Endothelial cell of hepatic sinusoid (primary cell): ENCODE results near the gene PDE10A.

ENCODE experiments used
- in situ Hi-C: cut with HindIII; loops from 2 replicates; pipeline ENCODE4 v1.10.0; 2017; ENCODE audit warnings: low sequenced_read_pairs

PDE10A gene

DNA sequence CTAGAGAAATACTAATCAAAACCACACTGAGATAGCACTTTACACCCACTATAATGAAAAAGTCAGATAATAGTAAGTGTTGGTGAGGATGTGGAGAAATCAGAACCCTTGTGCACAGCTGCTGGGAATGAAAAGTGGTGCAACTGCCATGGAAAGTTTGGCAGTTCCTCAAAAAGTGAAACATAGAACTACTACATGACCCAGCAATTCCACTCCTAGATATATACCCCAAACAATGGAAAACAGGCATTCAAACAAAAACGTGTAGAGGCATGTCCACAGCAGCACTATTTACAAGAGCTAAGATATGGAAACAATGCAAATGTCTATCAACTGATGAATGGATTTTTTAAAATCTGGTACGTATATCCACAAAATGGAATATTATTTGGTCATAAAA is 236.1 kb downstream of the PDE10A start:
- in situ Hi-C loops: no loop called here

DNA sequence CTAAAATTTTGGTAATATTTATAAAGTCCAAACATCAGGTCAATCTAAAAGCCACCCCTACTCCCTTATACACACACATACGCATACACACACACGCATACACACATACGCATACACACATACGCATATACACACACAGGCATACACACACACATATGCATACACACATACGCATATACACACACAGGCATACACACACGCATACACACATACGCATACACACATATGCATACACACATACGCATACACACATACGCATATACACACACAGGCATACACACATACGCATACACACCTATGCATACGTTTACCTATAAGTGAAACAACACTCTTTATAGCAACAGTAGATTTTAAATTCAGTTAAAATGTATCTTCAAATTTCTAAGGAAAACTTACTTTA is 240.8 kb downstream of the PDE10A start:
- in situ Hi-C loops: no loop called here

DNA sequence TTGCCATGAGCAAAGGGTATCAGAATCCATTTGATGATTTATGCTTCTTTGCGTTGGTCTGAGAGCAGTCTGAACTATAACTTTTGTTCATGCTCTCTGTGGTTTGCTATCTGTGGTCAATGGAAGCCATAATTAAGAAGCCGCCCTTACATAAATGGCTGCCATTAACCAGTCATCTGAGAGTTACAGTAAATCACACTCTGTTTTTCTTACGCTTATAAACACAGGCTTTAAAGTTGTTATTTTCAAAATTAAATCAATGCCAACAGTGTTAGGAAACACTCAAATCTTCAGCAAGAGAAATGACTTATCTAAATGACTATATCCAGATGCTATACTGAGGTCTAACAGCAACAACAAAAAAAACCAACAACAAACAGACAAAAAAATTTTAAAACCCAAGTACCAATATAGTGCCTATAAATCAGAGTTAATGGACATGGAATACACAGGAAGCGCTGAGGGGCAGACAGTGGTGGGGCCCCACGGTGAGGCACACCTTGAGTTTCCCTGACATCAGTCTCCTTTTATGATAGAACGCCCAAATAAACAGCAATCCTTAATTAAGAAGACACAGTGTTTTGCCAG is 245.7 kb downstream of the PDE10A start:
- in situ Hi-C loops: no loop called here

DNA sequence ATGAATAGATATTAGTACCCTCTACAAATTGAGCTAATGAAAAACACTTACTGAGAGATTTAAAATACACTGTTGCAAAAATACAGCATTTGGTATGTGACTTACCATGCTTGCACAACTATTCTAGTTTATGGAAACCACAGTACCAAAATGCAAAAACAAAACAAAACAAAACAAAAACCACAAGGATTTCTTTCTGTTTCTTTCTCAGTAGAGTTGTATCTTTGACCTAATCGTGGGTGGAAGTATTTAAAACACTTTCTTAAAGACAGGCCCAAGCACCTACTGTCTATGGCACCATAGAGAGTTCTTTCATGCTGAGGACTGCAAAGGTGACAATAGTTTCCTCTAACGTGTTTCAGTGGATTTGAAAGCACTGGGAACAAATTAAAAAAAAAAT is 258.3 kb downstream of the PDE10A start:
- in situ Hi-C loops: no loop called here

DNA sequence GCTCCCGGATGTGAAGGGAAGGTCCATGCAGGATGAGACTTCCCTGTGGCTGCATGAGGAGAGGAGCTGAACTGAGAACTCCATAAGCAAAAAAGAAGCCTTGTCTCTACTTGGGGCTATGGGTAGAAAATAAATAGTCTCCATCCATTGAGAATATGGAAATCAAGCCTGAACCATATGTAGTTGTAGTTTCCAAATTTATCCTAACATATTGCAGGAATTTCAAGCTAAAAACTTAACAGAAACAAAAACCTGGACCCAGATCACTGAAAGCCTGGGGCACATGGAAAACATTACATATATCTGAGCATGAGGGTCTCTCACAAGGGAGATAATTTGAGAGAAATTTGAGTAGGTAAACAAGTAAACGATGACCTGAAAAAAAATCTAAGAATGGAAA is 258.7 kb downstream of the PDE10A start:
- in situ Hi-C loops: no loop called here

DNA sequence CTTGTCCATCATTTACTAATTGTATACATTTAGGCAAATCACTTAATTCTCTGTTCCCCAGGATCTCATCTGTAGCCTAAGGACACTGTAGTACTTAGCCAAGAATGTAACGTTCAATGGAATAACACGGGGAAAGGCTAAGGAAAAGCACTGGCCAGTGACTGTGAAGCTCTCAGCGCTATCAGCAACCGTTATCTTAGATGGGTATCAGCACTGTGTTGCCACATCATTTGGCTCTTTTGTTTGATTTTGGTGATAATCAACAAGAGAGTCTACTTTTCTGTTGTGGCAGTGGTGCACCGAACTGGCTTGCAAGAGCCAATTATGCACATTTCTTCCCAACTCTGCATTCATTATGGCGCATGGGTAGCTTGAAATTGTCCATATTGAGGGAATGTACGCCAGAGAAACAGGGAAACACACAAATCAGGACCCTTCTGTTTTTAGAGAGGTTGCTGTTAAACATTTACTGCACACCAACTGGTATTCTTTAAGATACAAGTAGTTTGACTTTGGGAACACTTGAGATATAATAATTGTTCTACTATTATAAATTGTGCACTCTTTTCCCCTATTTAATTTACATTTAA is 259.9 kb downstream of the PDE10A start:
- in situ Hi-C loops: no loop called here

DNA sequence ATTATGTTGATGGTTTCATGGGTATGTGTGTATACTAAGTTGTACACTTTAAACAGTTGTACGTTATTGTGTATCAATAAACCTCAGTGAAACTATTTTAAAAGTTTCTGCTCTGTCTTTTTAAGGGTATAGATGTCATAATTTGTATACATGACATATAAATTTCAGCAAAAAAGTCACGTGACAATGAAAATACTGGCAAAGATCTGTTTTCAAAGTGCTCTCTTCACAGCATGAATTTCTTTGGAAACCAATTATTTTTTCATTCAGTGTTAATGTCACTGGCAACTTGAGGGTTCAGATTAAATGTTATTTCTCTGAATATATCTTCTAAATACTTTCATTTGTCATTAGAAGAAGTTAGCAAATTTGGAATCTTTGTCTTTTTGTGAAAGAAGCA is 261.9 kb downstream of the PDE10A start:
- in situ Hi-C loops: no loop called here

DNA sequence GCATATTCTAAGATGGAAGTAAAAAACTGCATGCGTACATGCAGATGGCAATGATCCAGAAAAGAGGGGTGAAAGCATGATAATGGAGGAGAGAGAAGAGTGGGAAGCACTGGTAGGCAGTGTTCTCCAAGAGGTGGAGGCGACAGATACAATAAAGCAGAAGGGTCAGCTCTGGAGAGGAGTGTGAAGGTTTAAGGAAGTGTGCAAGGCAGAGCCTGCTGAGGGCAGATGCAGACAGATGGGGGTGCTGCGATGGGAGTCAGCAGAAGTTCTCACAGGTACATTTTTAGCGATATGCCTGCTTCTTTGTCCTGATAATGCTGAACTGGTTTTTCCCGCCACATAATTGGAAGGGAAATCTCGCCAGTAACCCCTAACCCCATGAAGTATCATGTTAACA is 272.6 kb downstream of the PDE10A start:
- in situ Hi-C loops: loop anchor here (5.0 kb wide), 1 partner anchor 92 kb away; no protein-coding TSS in a partner anchor

DNA sequence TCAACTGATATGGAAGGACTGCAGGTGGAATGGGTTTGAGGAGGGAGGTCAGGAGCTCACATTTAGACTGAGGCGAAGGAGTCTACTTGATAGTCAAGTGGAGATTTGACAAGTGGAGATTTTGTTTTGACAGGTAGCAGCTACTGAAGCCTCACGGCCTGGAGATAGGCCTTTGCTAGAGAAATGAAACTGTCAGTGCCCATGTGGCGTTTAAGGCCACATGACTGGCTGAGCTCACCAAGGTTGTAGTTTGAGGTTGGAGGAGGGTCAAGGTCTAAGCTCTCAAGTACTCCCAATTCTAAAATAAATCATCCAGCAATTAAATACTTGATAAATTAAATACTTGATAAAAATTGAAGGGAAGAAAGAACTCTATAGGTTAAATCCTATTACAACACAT is 273.5 kb downstream of the PDE10A start:
- in situ Hi-C loops: no loop called here

DNA sequence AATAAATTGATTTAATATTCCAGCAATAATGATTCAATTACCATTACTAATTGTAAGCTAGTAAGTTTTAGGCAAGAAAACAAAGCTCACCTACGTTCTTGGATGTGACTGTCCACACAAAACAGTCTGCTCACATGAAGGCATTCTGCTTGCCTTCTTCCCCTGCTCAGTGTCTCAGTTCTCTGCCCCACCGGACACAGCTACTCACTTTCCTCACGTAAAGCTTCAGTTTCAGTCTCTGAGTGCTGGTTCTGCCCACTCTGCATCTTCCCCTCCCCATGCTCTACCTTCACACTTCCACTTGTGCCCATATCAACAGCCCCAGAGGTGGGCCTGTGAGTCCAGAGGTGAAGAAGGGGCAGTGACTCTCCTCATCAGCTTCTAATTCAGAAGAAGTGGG is 279.7 kb downstream of the PDE10A start:
- in situ Hi-C loops: no loop called here

DNA sequence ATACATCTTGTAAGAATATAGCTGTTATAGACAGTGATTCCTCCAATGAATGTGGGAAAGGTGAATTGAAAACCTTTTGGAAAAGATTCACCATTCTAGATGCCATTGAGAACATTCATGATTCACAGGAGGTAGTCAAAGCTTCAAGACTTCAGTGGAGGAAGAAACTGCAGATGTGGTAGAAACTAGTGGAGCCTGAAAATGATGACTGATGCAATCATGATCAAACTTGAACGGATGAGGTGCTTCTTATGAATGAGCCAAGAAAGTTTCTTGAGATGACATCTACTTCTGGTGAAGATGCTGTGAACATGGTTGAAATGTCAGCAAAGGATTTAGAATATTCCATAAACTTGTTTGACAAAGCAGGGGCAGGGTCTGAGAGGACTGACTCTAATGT is 286.9 kb downstream of the PDE10A start:
- in situ Hi-C loops: no loop called here

DNA sequence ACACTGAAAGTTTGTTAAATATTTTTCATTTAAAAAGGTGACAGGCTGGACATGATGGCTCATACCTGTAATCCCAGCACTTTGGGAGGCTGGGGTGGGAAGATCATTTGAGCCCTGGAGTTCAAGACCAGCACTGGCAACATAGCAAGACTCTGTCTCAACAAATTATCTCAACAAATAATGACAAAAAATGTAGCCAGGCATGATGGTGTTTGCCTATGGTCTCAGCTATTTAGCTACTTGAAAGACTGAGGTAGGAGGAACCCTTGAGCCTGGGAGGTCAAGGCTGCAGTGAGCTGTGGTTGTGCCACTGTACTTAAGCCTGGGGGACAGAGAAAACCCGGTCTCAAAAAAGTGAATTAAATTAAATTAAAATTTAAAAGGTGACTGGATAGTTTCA is 297.7 kb downstream of the PDE10A start:
- in situ Hi-C loops: no loop called here

DNA sequence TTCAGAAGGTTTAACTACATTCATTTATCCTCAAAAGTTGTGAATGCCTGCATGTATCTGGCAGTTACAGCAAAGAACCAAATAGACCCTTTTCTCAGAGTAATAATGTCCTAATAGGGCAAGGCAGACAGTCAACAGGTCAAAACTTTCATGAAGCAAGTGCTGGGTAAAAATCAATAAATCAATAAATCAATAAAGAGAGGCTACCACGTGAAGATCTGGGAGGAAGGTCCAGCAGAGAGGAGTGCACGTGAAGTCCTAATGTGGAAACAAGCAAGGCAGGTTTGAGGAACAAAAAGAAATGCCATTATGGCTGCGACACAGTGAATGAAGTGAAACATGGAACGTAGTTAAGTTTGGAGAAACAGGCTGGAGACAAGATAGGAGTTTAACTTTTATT is 317.3 kb downstream of the PDE10A start:
- in situ Hi-C loops: no loop called here

DNA sequence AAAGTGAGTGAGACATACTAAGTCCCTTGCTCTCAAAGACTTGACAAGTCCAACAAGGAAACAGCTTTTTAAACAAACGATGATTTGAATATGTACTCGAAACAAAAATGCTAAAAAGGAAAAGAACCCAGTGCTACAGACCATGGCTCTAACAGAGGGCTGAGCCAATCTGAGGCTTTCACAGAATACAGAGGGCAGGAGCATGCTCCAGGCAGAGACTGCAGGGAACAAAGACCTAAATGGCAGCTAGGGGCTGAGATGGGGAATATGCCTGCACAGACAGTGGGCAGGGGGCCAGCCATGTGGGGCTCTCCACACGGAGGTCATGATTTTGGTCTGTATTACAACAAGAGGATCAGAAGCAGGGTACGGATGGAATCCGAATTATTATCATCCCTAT is 322.5 kb downstream of the PDE10A start:
- in situ Hi-C loops: no loop called here

DNA sequence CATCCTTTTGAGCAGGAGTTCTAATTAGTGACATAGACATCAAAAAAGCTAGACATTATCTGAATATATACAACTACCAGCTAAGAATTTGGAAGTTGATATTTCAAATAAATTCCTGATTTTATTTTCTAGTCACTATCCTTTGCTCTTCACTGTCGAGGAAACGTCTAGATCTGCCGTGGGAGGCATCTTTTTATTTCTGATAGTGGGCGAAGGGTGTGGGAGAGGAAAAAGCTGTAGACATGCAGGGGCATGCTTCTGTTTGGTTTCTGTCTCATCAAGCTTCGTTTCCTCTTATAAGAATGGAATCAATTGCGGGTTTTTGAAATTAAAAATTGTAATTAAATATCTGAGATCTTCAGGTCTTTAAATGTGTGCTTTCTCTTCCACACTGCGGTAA is 337.4 kb downstream of the PDE10A start:
- in situ Hi-C loops: no loop called here

DNA sequence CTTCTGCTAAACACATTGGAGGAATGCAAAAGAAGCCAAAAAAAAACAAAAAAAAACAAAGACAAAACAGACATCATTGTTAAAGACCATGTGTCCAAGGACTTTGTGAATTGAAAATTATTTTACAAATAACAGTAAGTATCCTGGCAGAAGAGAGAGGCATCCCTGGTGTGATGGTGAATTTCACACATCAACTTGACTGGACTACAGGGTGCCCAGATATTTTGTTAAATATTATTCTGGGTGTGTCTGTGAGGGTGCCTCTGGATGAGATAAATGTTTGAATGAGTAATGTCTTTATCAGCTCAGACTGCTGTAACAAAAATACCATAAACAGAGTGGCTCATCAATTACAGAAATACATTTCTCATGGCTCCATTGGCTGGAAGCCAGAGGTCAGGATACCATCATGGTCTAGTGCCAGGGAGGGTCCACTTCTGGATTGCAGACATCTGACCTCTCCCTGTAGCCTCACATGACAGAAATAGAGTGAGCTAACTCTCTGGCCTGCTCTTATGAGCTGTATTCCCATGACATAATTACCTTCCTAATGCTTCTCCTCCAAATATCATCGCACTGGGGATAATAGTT is 341.4 kb downstream of the PDE10A start:
- in situ Hi-C loops: no loop called here

DNA sequence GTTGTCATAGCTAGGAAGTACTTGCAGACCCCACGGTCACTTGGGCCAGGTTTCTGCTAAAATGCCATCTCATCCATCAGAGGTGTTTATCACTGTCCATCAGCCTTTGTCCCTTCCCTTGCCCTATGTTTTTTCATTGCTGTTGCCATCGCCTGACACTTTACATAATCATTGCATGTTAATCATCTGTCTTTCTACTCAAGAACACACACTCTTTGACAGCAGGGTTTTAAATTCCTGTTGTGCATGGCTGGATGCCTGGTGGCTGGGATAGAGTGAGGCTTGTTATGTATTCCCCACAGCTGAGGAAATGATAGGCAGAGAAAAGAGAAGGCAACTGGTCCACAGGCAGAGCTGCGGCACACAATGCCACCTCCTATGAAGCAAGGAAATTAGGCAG is 341.9 kb downstream of the PDE10A start:
- in situ Hi-C loops: no loop called here

DNA sequence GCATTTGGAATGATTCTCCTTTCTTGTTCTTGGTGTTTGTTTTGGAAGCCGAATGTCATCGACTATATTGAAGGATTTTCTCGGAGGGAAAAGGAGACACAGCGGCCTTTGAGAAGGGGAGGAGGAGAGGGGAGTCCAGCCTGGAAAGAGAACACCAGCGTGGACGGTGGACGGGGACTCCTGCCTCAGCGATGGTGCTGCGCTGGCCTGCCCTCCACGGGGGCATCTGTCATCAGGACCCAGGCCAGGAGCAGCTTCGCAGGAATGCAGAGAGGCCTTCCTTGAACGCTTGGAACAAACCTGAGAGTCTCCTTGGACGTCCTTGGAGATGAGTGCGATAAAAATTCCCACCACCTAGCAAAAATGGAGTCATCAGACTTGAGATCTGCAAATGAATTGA is 345.3 kb downstream of the PDE10A start:
- in situ Hi-C loops: no loop called here

DNA sequence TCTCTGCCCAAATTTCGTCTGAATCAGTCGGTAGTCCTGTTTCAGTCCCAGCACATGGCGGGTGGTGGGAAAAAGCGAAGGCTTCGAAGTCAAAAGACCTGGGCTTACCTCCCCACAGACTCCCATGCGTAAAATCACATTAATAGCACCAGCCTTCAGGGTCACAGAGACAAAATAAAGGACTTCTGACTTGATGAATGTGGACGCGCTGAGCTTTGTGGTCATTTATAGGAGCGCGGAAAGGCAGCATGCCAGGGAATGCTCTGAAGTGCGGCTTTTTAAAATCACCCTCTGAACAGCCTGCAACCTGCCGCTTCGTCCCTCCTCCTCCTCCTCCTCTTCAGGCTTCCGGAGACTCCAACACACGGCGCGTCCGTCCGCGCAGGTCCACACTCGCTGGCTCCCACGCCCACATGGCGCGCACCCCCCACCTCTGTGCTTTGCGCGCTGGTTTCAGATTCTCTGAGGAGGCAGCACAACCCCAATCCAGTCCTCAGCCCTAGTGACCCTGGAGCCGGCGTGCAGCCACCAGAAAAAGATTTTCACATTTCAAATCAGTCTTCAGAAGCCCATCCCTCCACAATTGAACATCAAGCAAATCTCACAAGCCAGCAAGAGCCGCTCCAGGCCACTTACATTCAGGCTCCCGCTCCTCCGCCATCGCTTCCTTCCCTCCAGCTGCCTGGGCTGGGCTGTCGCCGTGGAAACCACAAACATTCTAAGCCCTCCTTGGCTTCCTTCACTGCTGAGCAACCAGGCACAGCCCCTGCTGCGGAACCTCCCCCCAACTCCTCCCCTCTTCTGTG is 353.9 kb downstream of the PDE10A start, which contains the start of gene C6orf118:
Gene C6orf118, minus strand, starts transcription at position 680 of the 806 bp plus-strand sequence. Its CDS starts 19 bp downstream, at position 661.
- in situ Hi-C loops: no loop called here

DNA sequence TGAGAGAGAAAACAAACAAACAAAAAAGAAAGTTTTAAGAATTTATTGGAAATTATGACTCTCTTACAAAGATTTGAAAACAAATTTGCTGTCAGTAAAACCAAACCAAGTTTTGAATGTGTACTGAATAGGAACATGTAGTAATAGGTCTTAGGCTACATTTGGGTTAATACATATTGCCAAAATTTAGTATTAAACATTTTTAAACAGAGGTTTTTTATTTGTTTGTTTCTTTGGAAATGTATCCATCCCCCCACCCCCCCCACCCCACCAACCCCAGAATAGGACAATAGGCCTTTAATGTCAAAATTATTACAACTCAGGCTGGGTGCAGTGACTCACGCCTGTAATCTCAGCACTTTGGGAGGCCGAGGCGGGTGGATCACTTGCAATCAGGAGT is 356.1 kb downstream of the PDE10A start:
- in situ Hi-C loops: no loop called here

DNA sequence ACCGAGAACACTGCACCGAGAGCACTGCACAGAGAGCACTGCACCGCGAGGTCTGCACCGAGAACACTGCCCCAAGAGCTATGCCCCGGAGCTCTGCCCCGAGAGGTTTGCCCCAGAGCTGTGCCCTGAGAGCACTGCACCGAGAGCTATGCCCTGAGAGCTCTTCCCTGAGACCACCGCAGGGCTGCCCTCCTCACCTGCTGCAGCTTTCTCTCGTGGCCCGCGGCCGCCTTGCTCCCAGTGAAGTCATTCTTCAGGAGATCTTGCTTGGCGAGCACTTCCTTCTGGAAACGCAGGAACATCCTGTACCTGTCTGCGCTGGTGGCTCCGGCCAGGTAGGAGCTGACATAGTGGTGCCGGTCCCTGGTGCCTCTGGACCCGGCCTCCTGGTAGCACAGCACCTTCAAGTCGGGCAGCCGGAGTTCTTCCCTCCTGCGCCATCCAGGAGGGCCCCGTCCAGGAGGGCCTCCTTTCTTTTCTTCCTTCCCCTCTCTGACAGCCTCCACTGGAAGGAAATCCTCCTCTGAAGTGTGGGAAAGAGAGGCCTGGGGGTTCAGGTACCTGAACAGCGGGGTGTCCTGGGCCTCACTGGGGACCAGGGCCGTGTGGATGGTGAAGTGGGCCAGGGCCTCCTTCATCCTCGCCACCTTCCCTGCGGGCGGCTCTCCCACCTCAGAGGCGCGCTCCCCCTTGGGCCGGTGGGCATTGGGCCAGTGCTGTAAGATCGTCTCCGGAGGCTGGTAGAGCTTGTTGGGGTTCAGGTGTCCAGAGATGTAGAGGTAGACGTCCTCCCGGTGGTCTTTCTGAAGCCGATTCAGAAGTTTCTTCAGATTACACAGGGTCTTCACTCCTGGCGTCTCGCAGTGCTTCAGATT is 361.4 kb downstream of the PDE10A start:
- in situ Hi-C loops: no loop called here
